BE2C (cell line): ENCODE measurements around the gene UTS2R.
"Not testable (repeated sequence)": the region's sequence is repeated elsewhere in the genome, so short reads cannot be mapped to it uniquely, and the experiment has no call there.

Experiments used
- DNase-seq: peaks from one replicate; pipeline ENCODE4 v3.0.0-alpha.2; 2020
- H3K27me3 ChIP-seq: fragments of 250-450 bp; sonication (Bioruptor Pico); 2 replicates; pipeline ENCODE4 v1.5.1; 2020; ENCODE audit warnings: mild to moderate bottlenecking
- H3K36me3 ChIP-seq: fragments of 250-450 bp; sonication (Bioruptor Pico); 2 replicates; pipeline ENCODE4 v1.5.1; 2020; ENCODE audit warnings: mild to moderate bottlenecking
- H3K4me1 ChIP-seq: fragments of 250-450 bp; sonication (Bioruptor Pico); 2 replicates; pipeline ENCODE4 v1.5.1; 2020
- H3K4me3 ChIP-seq: 2 replicates; pipeline ENCODE4 v1.5.1; 2011; ENCODE audit warnings: low read depth, low read length
- H3K9me3 ChIP-seq: fragments of 250-450 bp; sonication (Bioruptor Pico); 2 replicates; pipeline ENCODE4 v1.5.1; 2020
- CTCF ChIP-seq: IDR thresholded peaks from 2 replicates; pipeline ENCODE4 v1.5.1; 2012; ENCODE audit warnings: mild to moderate bottlenecking, low read depth, low read length

UTS2R gene

GRCh38 chr17:82343560-82343959 lies 28.0 kb upstream of the UTS2R start:
- DNase-seq = no peak

GRCh38 chr17:82344175-82344907 lies 27.2 kb upstream of the UTS2R start:
- Histone ChIP-seq H3K4me1 (no peaks in the 10 kb centered on the region), H3K36me3 (no peaks in the 10 kb centered on the region), H3K27me3 (no peaks in the 10 kb centered on the region), H3K9me3 (no peaks in the 10 kb centered on the region), H3K4me3 (no peak overlapping the region)
- TF ChIP-seq CTCF = no peak
- DNase-seq = no peak

More at GRCh38 chr17:82343560-82343959, 28.0 kb upstream of the UTS2R start:
- H3K4me1 ChIP-seq = no peaks in the 10 kb centered on the region
- no peak for TF ChIP-seq CTCF
- no peaks in the 10 kb centered on the region for H3K27me3 ChIP-seq
- H3K4me3 ChIP-seq = no peak overlapping the region
- H3K36me3 ChIP-seq = no peaks in the 10 kb centered on the region
- no peaks in the 10 kb centered on the region for H3K9me3 ChIP-seq

GRCh38 chr17:82345151-82345976 lies 26.2 kb upstream of the UTS2R start:
- H3K36me3 ChIP-seq = no peaks in the 10 kb centered on the region
- no peaks in the 10 kb centered on the region for H3K9me3 ChIP-seq
- H3K27me3 ChIP-seq = no peaks in the 10 kb centered on the region
- TF ChIP-seq CTCF = no peak
- no peak overlapping the region for H3K4me3 ChIP-seq
- H3K4me1 ChIP-seq = no peaks in the 10 kb centered on the region
- no peak for DNase-seq

- Histone ChIP-seq H3K27me3 (no peaks in the 10 kb centered on the region), H3K4me3 (no peak overlapping the region), H3K4me1 (peaks cover 2% of the 10 kb centered on the region; the same call in 1 of the 2 replicates), H3K9me3 (no peaks in the 10 kb centered on the region), H3K36me3 (no peaks in the 10 kb centered on the region)
- DNase-seq = no peak
- no peak for TF ChIP-seq CTCF
These were observed 24.9 kb upstream of the UTS2R start for GRCh38 chr17:82346342-82347300.

GRCh38 chr17:82347994-82348393 lies 23.6 kb upstream of the UTS2R start:
- H3K4me3 ChIP-seq, H3K36me3 ChIP-seq, H3K4me1 ChIP-seq, H3K9me3 ChIP-seq, H3K27me3 ChIP-seq, DNase-seq: not testable (repeated sequence)

- Histone ChIP-seq H3K4me1 (peaks cover 6% of the 10 kb centered on the region), H3K4me3 (no peak overlapping the region), H3K27me3 (no peaks in the 10 kb centered on the region), H3K36me3 (no peaks in the 10 kb centered on the region), H3K9me3 (no peaks in the 10 kb centered on the region)
- no peak for TF ChIP-seq CTCF
- DNase-seq = no peak
These were observed 23.1 kb upstream of the UTS2R start for GRCh38 chr17:82348434-82348833.
